Measurements from ENCODE around the gene ADAMTS5.

- no peak for TF ChIP-seq CTCF (IDR thresholded peaks at IDR 0.05)
- TF ChIP-seq POLR2AphosphoS5 (IDR thresholded peaks at IDR 0.05), result no peak
These were observed 30.9 kb downstream of the ADAMTS5 start for GRCh38 chr21:26935977-26936376.

Data from upper lobe of left lung (tissue), 4 donors.